Upper lobe of right lung (tissue), 1 donor: Measurements from ENCODE around the gene OSM. TPM values are rescaled to one million over a fixed set of nuclear protein-coding genes. Genes with fewer than 3 reads are reported as not detected.

Experiments used
- ATAC-seq: fragments of 200-7000 bp; cut with Tn5 transposase; one replicate; pipeline ENCODE4 v1.9.1; 2020; ENCODE audit warnings: mild to moderate bottlenecking, moderate library complexity
- DNase-seq: peaks from one replicate; pipeline ENCODE4 v3.0.0-alpha.2; 2020
- H3K27ac ChIP-seq: fragments of 200-600 bp; one replicate; pipeline ENCODE4 v1.8.0; 2022
- H3K27me3 ChIP-seq: fragments of 200-600 bp; one replicate; pipeline ENCODE4 v1.8.0; 2022; ENCODE audit warnings: mild to moderate bottlenecking
- H3K36me3 ChIP-seq: fragments of 200-600 bp; one replicate; pipeline ENCODE4 v1.8.0; 2022
- H3K4me1 ChIP-seq: fragments of 200-600 bp; one replicate; pipeline ENCODE4 v1.8.0; 2022
- H3K4me3 ChIP-seq: fragments of 200-600 bp; one replicate; pipeline ENCODE4 v1.8.0; 2022; ENCODE audit warnings: mild to moderate bottlenecking
- H3K9me3 ChIP-seq: fragments of 200-600 bp; one replicate; pipeline ENCODE4 v1.8.0; 2022
- CTCF ChIP-seq: fragments of 200-600 bp; IDR thresholded peaks from one replicate; pipeline ENCODE4 v1.8.0; 2022; ENCODE audit warnings: antibody characterized with exemption
- intact Hi-C: fragments of 100-400 bp; cut with DNase I; formaldehyde crosslinking; loops from one replicate; pipeline ENCODE4 v1.11.0; 2022
- total RNA-seq: library from RNA; stranded (reverse); fragmentation: NEBNext Ultra II Directional; extraction: Animal tissue kit (Norgen Biotek cat#: 25700); gene quantifications from one replicate; pipeline ENCODE4 v1.2.1, GENCODE V29; 2021
- donor health status: DM: no; HTN: yes; CAD: no; lungs with severe emphysema.

The OSM gene
- total RNA-seq, 1 donor from 2014 or later = 1.6 TPM

GRCh38 chr22:30262917-30263741 is 3.5 kb downstream of the OSM start:
- peak; percentile 44 for ATAC-seq
- DNase-seq = peak; percentile 84
- Histone ChIP-seq H3K36me3 (no peaks in the 10 kb centered on the region), H3K27me3 (no peaks in the 10 kb centered on the region), H3K9me3 (no peaks in the 10 kb centered on the region), H3K27ac (no peak overlapping the region), H3K4me3 (peak overlapping the region; percentile 17), H3K4me1 (peaks cover 3% of the 10 kb centered on the region)
- TF ChIP-seq CTCF = peak; percentile 99
- intact Hi-C loops = no loop called here

- Histone ChIP-seq H3K27me3 (no peaks in the 10 kb centered on the region), H3K4me1 (peaks cover 3% of the 10 kb centered on the region), H3K4me3 (no peak overlapping the region), H3K27ac (no peak overlapping the region), H3K36me3 (no peaks in the 10 kb centered on the region), H3K9me3 (no peaks in the 10 kb centered on the region)
- ATAC-seq (no peak), DNase-seq (no peak)
- intact Hi-C loops = no loop called here
- no peak for TF ChIP-seq CTCF
These were observed 4.5 kb downstream of the OSM start for GRCh38 chr22:30262112-30262511.

- Histone ChIP-seq H3K4me1 (peaks cover 5% of the 10 kb centered on the region), H3K27me3 (no peaks in the 10 kb centered on the region), H3K9me3 (no peaks in the 10 kb centered on the region), H3K27ac (no peak overlapping the region), H3K36me3 (no peaks in the 10 kb centered on the region), H3K4me3 (no peak overlapping the region)
- peak; percentile 4 for ATAC-seq
- DNase-seq = no peak
- no peak for TF ChIP-seq CTCF
- intact Hi-C loops = no loop called here
These were observed 5.5 kb downstream of the OSM start for GRCh38 chr22:30261134-30261533.

GRCh38 chr22:30260682-30261081 is 6.0 kb downstream of the OSM start:
- Histone ChIP-seq H3K36me3 (no peaks in the 10 kb centered on the region), H3K9me3 (no peaks in the 10 kb centered on the region), H3K27me3 (no peaks in the 10 kb centered on the region), H3K27ac (no peak overlapping the region), H3K4me3 (no peak overlapping the region), H3K4me1 (peaks cover 10% of the 10 kb centered on the region)
- intact Hi-C loops = no loop called here
- DNase-seq = no peak
- no peak for TF ChIP-seq CTCF
- no peak for ATAC-seq

GRCh38 chr22:30260276-30260675 is 6.4 kb downstream of the OSM start:
- no peak for TF ChIP-seq CTCF

More at GRCh38 chr22:30260276-30260675, 6.4 kb downstream of the OSM start:
- H3K9me3 ChIP-seq = no peaks in the 10 kb centered on the region
- ATAC-seq (no peak), DNase-seq (no peak)
- H3K4me3 ChIP-seq = no peak overlapping the region
- intact Hi-C loops = no loop called here
- no peak overlapping the region for H3K27ac ChIP-seq
- no peaks in the 10 kb centered on the region for H3K36me3 ChIP-seq
- peaks cover 11% of the 10 kb centered on the region for H3K4me1 ChIP-seq
- no peaks in the 10 kb centered on the region for H3K27me3 ChIP-seq
